ENCODE results near the gene PTGER1. TPM values are rescaled to one million over a fixed set of nuclear protein-coding genes. Genes with fewer than 3 reads are reported as not detected.

The PTGER1 gene
- total and polyA plus RNA-seq, 2 of the 8 experiments (the other 6 are each of a cell fraction or from before 2014, with no cell fraction given) = 0.20 to 0.41 TPM

DNA sequence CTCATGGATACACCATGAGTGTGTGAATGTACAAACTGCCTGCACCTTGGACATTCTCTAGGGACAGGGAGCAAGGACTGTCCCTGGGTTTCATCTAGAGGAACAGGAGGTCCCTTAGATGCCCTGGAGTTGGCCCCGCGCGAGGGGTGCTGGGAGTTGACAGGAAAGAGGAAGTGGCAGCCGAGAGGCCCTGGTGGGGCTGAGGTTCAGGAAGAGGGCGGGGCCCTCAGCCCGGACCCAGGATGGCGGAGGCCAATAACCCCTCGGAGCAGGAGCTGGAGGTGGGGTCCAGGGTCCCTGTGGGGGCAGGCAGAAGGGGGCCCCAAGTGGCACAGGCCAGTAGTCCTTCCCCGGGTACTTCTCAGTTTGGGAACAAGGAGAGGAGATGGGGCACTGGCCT lies 35.1 kb downstream of the PTGER1 start (continued):
- TF ChIP-seq POU5F1 (IDR thresholded peaks at IDR 0.05; ENCODE audit: low read depth, low read length) (no peak), GTF2F1 (IDR thresholded peaks at IDR 0.05; ENCODE audit: borderline replicate concordance, low read depth, low read length) (no peak), CHD7 (IDR thresholded peaks at IDR 0.05; ENCODE audit: insufficient replicate concordance, low read length) (no peak), JUND (IDR thresholded peaks at IDR 0.05; ENCODE audit: low read length) (no peak), SUZ12 (IDR thresholded peaks at IDR 0.05; ENCODE audit: low read length) (no peak)
